Adrenal gland (tissue), 12 donors: ENCODE measurements around the gene CFAP45. TPM values are rescaled to one million over a fixed set of nuclear protein-coding genes. Genes with fewer than 3 reads are reported as not detected.

Experiments used
- DNase-seq, 7 donors: peaks; one replicate each; pipeline ENCODE4 v3.0.0-alpha.2; 2019 to 2020
- H3K27ac ChIP-seq, 5 donors: fragments of 200-600 bp; sonication (generic) in 4 of 5; 1 replicate in 3 of 5; 2 replicates in 2 of 5; pipeline versions ENCODE4 v1.5.1 to v1.8.0; 2016 to 2020; ENCODE audit warnings: mild to moderate bottlenecking in 1 of 5
- H3K27me3 ChIP-seq: fragments of 200-600 bp; 2 replicates; pipeline ENCODE4 v1.8.0; 2021
- H3K36me3 ChIP-seq, 2 donors: fragments of 200-600 bp; replicated peaks in 1 of 2; 1 replicate in 1 of 2; 2 replicates in 1 of 2; pipeline versions ENCODE4 v1.5.1 to v1.8.0; 2018 to 2022
- H3K4me1 ChIP-seq, 2 donors: fragments of 200-600 bp; replicated peaks in 1 of 2; 1 replicate in 1 of 2; 2 replicates in 1 of 2; pipeline versions ENCODE4 v1.5.1 to v1.8.0; 2018 to 2021
- H3K4me3 ChIP-seq, 4 donors: fragments of 200-600 bp; sonication (generic) in 3 of 4; one replicate each; pipeline ENCODE4 v1.5.1; 2016 to 2018
- H3K9me3 ChIP-seq, 3 donors: fragments of 200-600 bp; sonication (generic) in 1 of 3; replicated peaks in 1 of 3; 1 replicate in 2 of 3; 2 replicates in 1 of 3; pipeline versions ENCODE4 v1.5.1 to v1.8.0; 2016 to 2021
- CTCF ChIP-seq, 6 experiments: fragments of 450-650 bp in 4 of 6; fragments of 200-600 bp in 2 of 6; sonication (generic) in 1 of 6; IDR thresholded peaks; 1 replicate in 5 of 6; 2 replicates in 1 of 6; pipeline versions ENCODE4 v1.5.1 to v1.8.0; 2016 to 2021; ENCODE audit warnings: antibody characterized with exemption in 6 of 6, mild to moderate bottlenecking in 2 of 6, moderate library complexity in 1 of 6
- POLR2A ChIP-seq, 2 donors: fragments of 450-650 bp; IDR thresholded peaks; one replicate each; pipeline ENCODE4 v1.6.1; 2017; ENCODE audit warnings: antibody characterized with exemption in 2 of 2, mild to moderate bottlenecking in 2 of 2, moderate library complexity in 1 of 2
- WGBS, 4 donors: extraction: QIAGEN DNeasy Blood & Tissue Kit in 2 of 4; methylation state at CpG; one replicate each; pipeline versions ENCODE4 v1.1.5 to v1.1.7; 2013 to 2017; 5-methylcytosine and 5-hydroxymethylcytosine counted together
- intact Hi-C, 2 donors: fragments of 100-400 bp; cut with DNase I; formaldehyde crosslinking; loops; one replicate each; pipeline versions ENCODE4 v1.14.1 to v1.15.0; 2022 to 2023
- polyA plus RNA-seq, 3 donors: library from polyadenylated mRNA; stranded (reverse); fragments of 200-250 nt in 2 of 3; fragments of 350-450 nt in 1 of 3; fragmentation: Illumina TruSeq in 1 of 3; extraction: RNeasy Lipid Tissue Mini Kit (QIAGEN cat#74804) in 1 of 3; gene quantifications; one replicate each; pipeline ENCODE4 v1.2.3, GENCODE V29; 2013 to 2014
- total RNA-seq, 9 donors: library from RNA; depleted of rRNA in 4 of 9; stranded (reverse); fragments of >200 nt in 4 of 9; fragments of 120-200 nt in 1 of 9; fragmentation: NEBNext Ultra II Directional in 1 of 9; extraction: Animal tissue kit (Norgen Biotek cat#: 25700) in 1 of 9; gene quantifications; one replicate each; pipeline versions ENCODE4 v1.1.0 to v1.2.4, GENCODE V29; 2013 to 2023
- donor health status: healthy with polysubstance abuse.
- donor health status: Bipolar disorder and iron deficiency.
- donor health status: DM: yes; HTN: yes; CAD: no.
- donor health status: DM: no; HTN: no; CAD: no.
- donor health status: DM: no; HTN: no; CAD: no.
- donor health status: DM: yes; HTN: yes; CAD: no.

The CFAP45 gene
- total and polyA plus RNA-seq, 12 donors, result 0.14 to 0.81 (median 0.35) TPM; not detected in 6

- no peak overlapping the region for H3K4me3 ChIP-seq
- H3K9me3 ChIP-seq, result no peaks in the 10 kb centered on the region
- intact Hi-C loops, result no loop called here
- no peak for TF ChIP-seq CTCF (IDR thresholded peaks at IDR 0.05)
- TF ChIP-seq POLR2A (IDR thresholded peaks at IDR 0.05), result no peak
- 73 to 89% (median 87%) methylated on average over 11 of the region's 11 CpGs for WGBS, 4 donors
- H3K36me3 ChIP-seq, result no peaks in the 10 kb centered on the region
- DNase-seq, result no peak
- H3K27me3 ChIP-seq, result peaks cover 11% of the 10 kb centered on the region
- no peak overlapping the region for H3K27ac ChIP-seq
- peaks cover 0 to 5% of the 10 kb centered on the region in 2 donors for H3K4me1 ChIP-seq
Measured at GRCh38 chr1:159935305-159935704, 35.3 kb upstream of the CFAP45 start.

DNA sequence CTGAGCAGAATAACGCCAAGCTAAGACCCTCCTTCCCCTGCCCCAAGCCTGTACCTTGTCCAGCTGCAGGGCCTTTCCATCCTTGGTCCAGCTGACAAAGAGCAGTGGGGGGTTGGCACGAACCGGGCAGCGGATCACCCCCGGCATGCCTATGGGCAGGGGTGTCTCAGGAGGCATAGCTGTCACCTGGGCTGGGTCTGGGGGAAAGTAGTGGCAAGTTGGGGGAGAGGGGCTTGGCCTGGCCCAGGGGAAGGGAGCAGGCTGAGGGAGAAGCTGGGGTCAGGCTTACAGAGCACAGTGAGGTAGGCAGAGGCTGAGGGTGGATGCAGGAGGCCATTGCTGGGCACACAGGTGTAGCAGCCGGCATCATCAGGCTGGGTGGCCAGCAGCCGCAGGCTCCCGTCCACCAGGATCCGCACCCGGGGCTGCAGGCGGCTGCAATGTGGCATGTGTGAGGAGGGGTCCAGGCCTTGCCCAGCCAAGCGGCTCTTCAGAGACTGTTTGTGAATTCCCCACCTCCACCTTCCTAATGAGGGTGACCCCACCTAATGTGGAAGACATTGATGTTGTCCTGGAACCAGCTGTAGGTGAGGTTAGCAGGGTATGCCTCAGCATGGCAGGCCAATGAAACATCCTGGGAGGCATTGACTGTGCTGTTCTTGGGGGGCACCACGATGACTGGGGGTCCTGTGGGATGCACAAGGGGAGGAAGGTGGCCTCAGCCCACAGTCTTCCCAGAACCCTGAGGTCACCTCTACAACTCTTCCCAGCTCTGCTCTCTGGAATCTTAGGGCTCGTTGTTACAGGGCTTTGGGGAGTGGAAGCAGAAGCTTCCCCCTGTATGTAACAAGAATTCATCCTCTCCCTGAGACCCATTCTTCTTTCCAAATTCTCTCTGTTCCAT lies 34.4 kb upstream of the CFAP45 start:
- Histone ChIP-seq H3K27me3 (peaks cover 7% of the 10 kb centered on the region), H3K36me3 (no peaks in the 10 kb centered on the region), H3K4me1 (peaks cover 0 to 5% of the 10 kb centered on the region in 2 donors), H3K9me3 (no peaks in the 10 kb centered on the region), H3K4me3 (no peak overlapping the region), H3K27ac (no peak overlapping the region)
- 65 to 86% (median 83%) methylated on average over 5 to 14 of the region's 14 CpGs for WGBS, 4 donors
- DNase-seq, result no peak
- TF ChIP-seq POLR2A (IDR thresholded peaks at IDR 0.05) (no peak), CTCF (IDR thresholded peaks at IDR 0.05) (no peak)
- intact Hi-C loops, result loop anchor here in 1 of 2 donors (5.0 kb wide), 1 partner anchor 68 kb away; no protein-coding TSS in a partner anchor

- H3K27ac ChIP-seq, result no peak overlapping the region
- H3K36me3 ChIP-seq, result no peaks in the 10 kb centered on the region
- H3K4me1 ChIP-seq, result peaks cover 0 to 5% of the 10 kb centered on the region in 2 donors
- H3K9me3 ChIP-seq, result no peaks in the 10 kb centered on the region
- TF ChIP-seq CTCF (IDR thresholded peaks at IDR 0.05) (no peak), POLR2A (IDR thresholded peaks at IDR 0.05) (no peak)
- peaks cover 7% of the 10 kb centered on the region for H3K27me3 ChIP-seq
- DNase-seq, result no peak
- H3K4me3 ChIP-seq, result no peak overlapping the region
- intact Hi-C loops, result loop anchor here in 1 of 2 donors (5.0 kb wide), 1 partner anchor 69 kb away; no protein-coding TSS in a partner anchor
- 84 to 93% (median 89%) methylated on average over 4 of the region's 4 CpGs for WGBS, 4 donors
Measured at GRCh38 chr1:159933347-159933746, 33.4 kb upstream of the CFAP45 start.
